GM18505 (cell line): ENCODE data around the gene ANKRD33B.
"Not testable (repeated sequence)": the region's sequence is repeated elsewhere in the genome, so short reads cannot be mapped to it uniquely, and the experiment has no call there.

Experiments
- ATAC-seq: cut with Tn5 transposase; IDR thresholded peaks from one replicate; pipeline ENCODE4 v1.9.1; 2021; ENCODE audit not compliant: unreplicated experiment
- POLR2A ChIP-seq: IDR thresholded peaks from 4 replicates; pipeline ENCODE4 v1.6.1; 2011; ENCODE audit warnings: borderline replicate concordance; ENCODE audit not compliant: insufficient read depth, insufficient read length; ENCODE audit errors: extremely low read depth

ANKRD33B gene

GRCh38 chr5:10542055-10542550, 21.8 kb upstream of the ANKRD33B start:
- no peak for ATAC-seq

GRCh38 chr5:10543585-10544040, 20.3 kb upstream of the ANKRD33B start:
- ATAC-seq, result no peak
- TF ChIP-seq POLR2A, result no peak

More at GRCh38 chr5:10542055-10542550, 21.8 kb upstream of the ANKRD33B start:
- no peak for TF ChIP-seq POLR2A

GRCh38 chr5:10545084-10545483, 18.8 kb upstream of the ANKRD33B start:
- ATAC-seq, result no peak
- TF ChIP-seq POLR2A, result no peak

GRCh38 chr5:10546186-10546585, 17.7 kb upstream of the ANKRD33B start:
- no peak for TF ChIP-seq POLR2A
- ATAC-seq, result no peak

- TF ChIP-seq POLR2A, result no peak
- no peak for ATAC-seq
Observed at GRCh38 chr5:10548418-10549122, 15.3 kb upstream of the ANKRD33B start.

GRCh38 chr5:10549123-10549514, 14.8 kb upstream of the ANKRD33B start:
- not testable (repeated sequence) for ATAC-seq

- no peak for ATAC-seq
- TF ChIP-seq POLR2A, result no peak
Observed at GRCh38 chr5:10550222-10550995, 13.5 kb upstream of the ANKRD33B start.

- no peak for TF ChIP-seq POLR2A
- ATAC-seq, result no peak
Observed at GRCh38 chr5:10551782-10552138, 12.1 kb upstream of the ANKRD33B start.

GRCh38 chr5:10552183-10553143, 11.4 kb upstream of the ANKRD33B start:
- no peak for TF ChIP-seq POLR2A
- ATAC-seq, result peak; percentile 67

GRCh38 chr5:10553476-10553875, 10.4 kb upstream of the ANKRD33B start:
- no peak for ATAC-seq

GRCh38 chr5:10555277-10555684, 8.6 kb upstream of the ANKRD33B start:
- ATAC-seq, result no peak
- no peak for TF ChIP-seq POLR2A

More at GRCh38 chr5:10553476-10553875, 10.4 kb upstream of the ANKRD33B start:
- no peak for TF ChIP-seq POLR2A

- no peak for ATAC-seq
- no peak for TF ChIP-seq POLR2A
Observed at GRCh38 chr5:10556289-10556807, 7.5 kb upstream of the ANKRD33B start.
